Fibroblast of skin of abdomen (primary cell): ENCODE data around the gene CELA3A. TPM values are rescaled to one million over a fixed set of nuclear protein-coding genes. Genes with fewer than 3 reads are reported as not detected.
"Not testable (repeated sequence)": the region's sequence is repeated elsewhere in the genome, so short reads cannot be mapped to it uniquely, and the experiment has no call there.

Source experiments
- DNase-seq: peaks from one replicate; pipeline ENCODE4 v3.0.0-alpha.2; 2013
- polyA plus RNA-seq, 2 experiments: library from polyadenylated mRNA; unstranded; fragments of 120-200 nt; gene quantifications; one replicate each; pipeline ENCODE4 v1.2.1, GENCODE V29; 2013; ENCODE audit not compliant: insufficient read length in 2 of 2

Gene CELA3A
- polyA plus RNA-seq (2013, experiment 1 of 2; ENCODE audit: insufficient read length): not detected
- not detected for polyA plus RNA-seq (2013, experiment 2 of 2; ENCODE audit: insufficient read length)

- no peak for DNase-seq
These were observed at the start of gene CELA3A for GRCh38 chr1:22001409-22001808. Gene CELA3A, plus strand, starts transcription at chr1:22001657. Its CDS starts 18 bp downstream, at chr1:22001675.

- no peak for DNase-seq
These were observed 48.5 kb upstream of the CELA3A start for GRCh38 chr1:21952786-21953520.

GRCh38 chr1:21955058-21955457 is 46.4 kb upstream of the CELA3A start:
- DNase-seq: no peak

GRCh38 chr1:21955501-21956281 is 45.8 kb upstream of the CELA3A start:
- DNase-seq: no peak

- peak; percentile 28 for DNase-seq
These were observed 44.5 kb upstream of the CELA3A start for GRCh38 chr1:21956720-21957552.

- DNase-seq: no peak
These were observed 40.1 kb upstream of the CELA3A start for GRCh38 chr1:21961337-21961736.

- no peak for DNase-seq
These were observed 39.7 kb upstream of the CELA3A start for GRCh38 chr1:21961799-21962198.

- peak; percentile 57 for DNase-seq
These were observed 37.8 kb upstream of the CELA3A start for GRCh38 chr1:21963477-21964217.

GRCh38 chr1:21966247-21967000 is 35.0 kb upstream of the CELA3A start:
- peak; percentile 78 for DNase-seq

- not testable (repeated sequence) for DNase-seq
These were observed 34.2 kb upstream of the CELA3A start for GRCh38 chr1:21967216-21967615.

- not testable (repeated sequence) for DNase-seq
These were observed 32.4 kb upstream of the CELA3A start for GRCh38 chr1:21969066-21969465.

GRCh38 chr1:21970523-21970922 is 30.9 kb upstream of the CELA3A start:
- DNase-seq: not testable (repeated sequence)

GRCh38 chr1:21972973-21973441 is 28.4 kb upstream of the CELA3A start:
- not testable (repeated sequence) for DNase-seq

- not testable (repeated sequence) for DNase-seq
These were observed 27.5 kb upstream of the CELA3A start for GRCh38 chr1:21973948-21974347.

- DNase-seq: not testable (repeated sequence)
These were observed 26.8 kb upstream of the CELA3A start for GRCh38 chr1:21974699-21975098.

- DNase-seq: not testable (repeated sequence)
These were observed 26.2 kb upstream of the CELA3A start for GRCh38 chr1:21975296-21975695.

GRCh38 chr1:21976703-21977239 is 24.7 kb upstream of the CELA3A start, which contains the start of gene CELA3B:
Gene CELA3B, plus strand, starts transcription at chr1:21977022. Its CDS starts 18 bp downstream, at chr1:21977040.
- not testable (repeated sequence) for DNase-seq

GRCh38 chr1:21978209-21978608 is 23.2 kb upstream of the CELA3A start:
- not testable (repeated sequence) for DNase-seq

GRCh38 chr1:21980515-21981220 is 20.8 kb upstream of the CELA3A start:
- not testable (repeated sequence) for DNase-seq

GRCh38 chr1:21981253-21981652 is 20.2 kb upstream of the CELA3A start:
- not testable (repeated sequence) for DNase-seq
